Upper lobe of left lung (tissue), 6 donors: Measurements from ENCODE around the gene DCAF17. TPM values are rescaled to one million over a fixed set of nuclear protein-coding genes. Genes with fewer than 3 reads are reported as not detected.
"Not testable (repeated sequence)": the region's sequence is repeated elsewhere in the genome, so short reads cannot be mapped to it uniquely, and the experiment has no call there.

Experiments
- ATAC-seq, 2 donors: fragments of 200-7000 bp; cut with Tn5 transposase; one replicate each; pipeline ENCODE4 v1.9.1; 2022; ENCODE audit warnings: mild to moderate bottlenecking in 2 of 2, moderate library complexity in 2 of 2; ENCODE audit not compliant: low FRiP score in 2 of 2
- DNase-seq, 2 donors: peaks; one replicate each; pipeline ENCODE4 v3.0.0-alpha.2; 2019 to 2020
- H3K27ac ChIP-seq, 4 donors: fragments of 200-600 bp; sonication (generic); one replicate each; pipeline ENCODE4 v1.5.1; 2016 to 2019
- H3K27me3 ChIP-seq, 4 donors: fragments of 200-600 bp; sonication (generic); one replicate each; pipeline ENCODE4 v1.5.1; 2017 to 2019
- H3K36me3 ChIP-seq, 4 donors: fragments of 200-600 bp; sonication (generic); one replicate each; pipeline ENCODE4 v1.5.1; 2016 to 2019
- H3K4me1 ChIP-seq, 4 donors: fragments of 200-600 bp; sonication (generic); one replicate each; pipeline ENCODE4 v1.5.1; 2018 to 2019
- H3K4me3 ChIP-seq, 4 donors: fragments of 200-600 bp; sonication (generic); one replicate each; pipeline ENCODE4 v1.5.1; 2017 to 2019; ENCODE audit warnings: mild to moderate bottlenecking in 2 of 4, moderate library complexity in 1 of 4
- H3K9me3 ChIP-seq, 4 donors: fragments of 200-600 bp; sonication (generic); one replicate each; pipeline ENCODE4 v1.5.1; 2018 to 2019
- CTCF ChIP-seq, 6 experiments: fragments of 450-650 bp in 4 of 6; fragments of 200-600 bp in 2 of 6; sonication (generic) in 2 of 6; IDR thresholded peaks; one replicate each; pipeline ENCODE4 v1.5.1; 2016 to 2019; ENCODE audit warnings: antibody characterized with exemption in 6 of 6
- EP300 ChIP-seq, 4 donors: sonication (generic); formaldehyde crosslinking; IDR thresholded peaks; one replicate each; pipeline ENCODE4 v1.5.1; 2017; ENCODE audit warnings: antibody characterized with exemption in 4 of 4, control low read depth in 2 of 4
- POLR2A ChIP-seq, 4 donors: fragments of 450-650 bp; IDR thresholded peaks; one replicate each; pipeline ENCODE4 v1.5.1; 2016 to 2017; ENCODE audit warnings: antibody characterized with exemption in 4 of 4, mild to moderate bottlenecking in 2 of 4
- POLR2AphosphoS5 ChIP-seq, 2 donors: sonication (generic); formaldehyde crosslinking; IDR thresholded peaks; one replicate each; pipeline ENCODE4 v1.5.1; 2017; ENCODE audit warnings: antibody characterized with exemption in 2 of 2
- WGBS, 2 donors: methylation state at CpG; one replicate each; pipeline ENCODE4 v1.1.5; 2017 to 2018; 5-methylcytosine and 5-hydroxymethylcytosine counted together
- total RNA-seq, 6 donors: library from RNA; depleted of rRNA in 4 of 6; stranded (reverse); fragments of >200 nt in 4 of 6; gene quantifications; one replicate each; pipeline versions ENCODE4 v1.1.0 to v1.2.1, GENCODE V29; 2016 to 2021
- donor health status: DM: no; HTN: no; CAD: no; lungs with moderate emphysema.
- donor health status: DM: no; HTN: yes; CAD: no; lungs with severe emphysema.

DCAF17 gene
- total RNA-seq, 6 donors from 2014 or later: 6.2 to 24.7 (median 11.9) TPM

GRCh38 chr2:171490577-171490976 lies 56.6 kb downstream of the DCAF17 start:
- no peaks in the 10 kb centered on the region for H3K27me3 ChIP-seq
- no peaks in the 10 kb centered on the region for H3K36me3 ChIP-seq
- no peak overlapping the region for H3K4me3 ChIP-seq
- H3K9me3 ChIP-seq: no peaks in the 10 kb centered on the region
- no peak for ATAC-seq
- no peak overlapping the region for H3K27ac ChIP-seq
- no peak for DNase-seq
- H3K4me1 ChIP-seq: no peaks in the 10 kb centered on the region
- WGBS, 2 donors: 89 to 100% methylated on average over 2 of the region's 2 CpGs
- TF ChIP-seq POLR2AphosphoS5 (IDR thresholded peaks at IDR 0.05) (no peak), CTCF (IDR thresholded peaks at IDR 0.05) (no peak), POLR2A (IDR thresholded peaks at IDR 0.05) (no peak), EP300 (IDR thresholded peaks at IDR 0.05) (no peak)

- TF ChIP-seq EP300 (IDR thresholded peaks at IDR 0.05): no peak
- no peak for TF ChIP-seq POLR2AphosphoS5 (IDR thresholded peaks at IDR 0.05)
- TF ChIP-seq CTCF (IDR thresholded peaks at IDR 0.05): no peak
- no peak for TF ChIP-seq POLR2A (IDR thresholded peaks at IDR 0.05)
- no peaks in the 10 kb centered on the region for H3K9me3 ChIP-seq
- no peaks in the 10 kb centered on the region for H3K4me1 ChIP-seq
- no peaks in the 10 kb centered on the region for H3K36me3 ChIP-seq
- WGBS, 2 donors: 87 to 99% methylated on average over 3 of the region's 3 CpGs
- no peak overlapping the region for H3K27ac ChIP-seq
- DNase-seq: no peak
- no peak overlapping the region for H3K4me3 ChIP-seq
- no peaks in the 10 kb centered on the region for H3K27me3 ChIP-seq
- no peak for ATAC-seq
These were observed 57.3 kb downstream of the DCAF17 start for GRCh38 chr2:171491292-171491691.

- Histone ChIP-seq H3K36me3 (no peaks in the 10 kb centered on the region), H3K4me3 (no peak overlapping the region), H3K9me3 (no peaks in the 10 kb centered on the region), H3K27me3 (no peaks in the 10 kb centered on the region), H3K4me1 (no peaks in the 10 kb centered on the region), H3K27ac (no peak overlapping the region)
- TF ChIP-seq POLR2AphosphoS5 (IDR thresholded peaks at IDR 0.05): no peak
- no peak for TF ChIP-seq CTCF (IDR thresholded peaks at IDR 0.05)
- no peak for TF ChIP-seq POLR2A (IDR thresholded peaks at IDR 0.05)
- TF ChIP-seq EP300 (IDR thresholded peaks at IDR 0.05): no peak
- WGBS, 2 donors: 63 to 67% methylated on average over 6 of the region's 6 CpGs
- no peak for ATAC-seq
- no peak for DNase-seq
These were observed 58.6 kb downstream of the DCAF17 start for GRCh38 chr2:171492664-171493063.

GRCh38 chr2:171497664-171498063 lies 63.6 kb downstream of the DCAF17 start:
- ATAC-seq, H3K27ac ChIP-seq, H3K36me3 ChIP-seq, H3K27me3 ChIP-seq, H3K4me3 ChIP-seq, DNase-seq, H3K4me1 ChIP-seq, H3K9me3 ChIP-seq: not testable (repeated sequence)
- 93 to 97% methylated on average over 5 of the region's 5 CpGs for WGBS, 2 donors

GRCh38 chr2:171505374-171505773 lies 71.3 kb downstream of the DCAF17 start:
- no peaks in the 10 kb centered on the region for H3K4me1 ChIP-seq
- ATAC-seq: no peak
- no peak for TF ChIP-seq POLR2AphosphoS5 (IDR thresholded peaks at IDR 0.05)
- TF ChIP-seq EP300 (IDR thresholded peaks at IDR 0.05): no peak
- no peak for TF ChIP-seq POLR2A (IDR thresholded peaks at IDR 0.05)
- TF ChIP-seq CTCF (IDR thresholded peaks at IDR 0.05): no peak
- 27 to 32% methylated on average over 2 of the region's 2 CpGs for WGBS, 2 donors
- no peak overlapping the region for H3K27ac ChIP-seq
- H3K27me3 ChIP-seq: no peaks in the 10 kb centered on the region
- DNase-seq: no peak
- H3K9me3 ChIP-seq: no peaks in the 10 kb centered on the region
- no peak overlapping the region for H3K4me3 ChIP-seq
- no peaks in the 10 kb centered on the region for H3K36me3 ChIP-seq
